Mucosa of descending colon (tissue), 3 donors: Measurements from ENCODE around the gene FMNL3. TPM values are rescaled to one million over a fixed set of nuclear protein-coding genes. Genes with fewer than 3 reads are reported as not detected.

Source experiments
- ATAC-seq: fragments of 200-7000 bp; cut with Tn5 transposase; one replicate; pipeline ENCODE4 v1.9.1; 2020; ENCODE audit warnings: mild to moderate bottlenecking, moderate library complexity
- DNase-seq, 3 donors: peaks; one replicate each; pipeline ENCODE4 v3.0.0-alpha.2; 2020
- H3K36me3 ChIP-seq: fragments of 200-600 bp; one replicate; pipeline ENCODE4 v1.8.0; 2021; ENCODE audit warnings: low read depth, mild to moderate bottlenecking
- H3K4me1 ChIP-seq: fragments of 200-600 bp; one replicate; pipeline ENCODE4 v1.8.0; 2021; ENCODE audit warnings: low read depth, mild to moderate bottlenecking
- H3K4me3 ChIP-seq: fragments of 200-600 bp; one replicate; pipeline ENCODE4 v1.8.0; 2021; ENCODE audit warnings: mild to moderate bottlenecking
- H3K9me3 ChIP-seq: fragments of 200-600 bp; one replicate; pipeline ENCODE4 v1.8.0; 2021; ENCODE audit warnings: mild to moderate bottlenecking
- intact Hi-C, 2 donors: fragments of 100-400 bp; cut with DNase I in 1 of 2; cut with micrococcal nuclease in 1 of 2; formaldehyde crosslinking; loops; one replicate each; pipeline versions ENCODE4 v1.11.0 to v1.11.1; 2022; cut with DNase I, micrococcal nuclease
- total RNA-seq, 3 donors: library from RNA; stranded (reverse); fragmentation: NEBNext Ultra II Directional in 2 of 3; extraction: Animal tissue kit (Norgen Biotek cat#: 25700) in 2 of 3; gene quantifications; one replicate each; pipeline versions ENCODE4 v1.2.1 to v1.2.4, GENCODE V29; 2021 to 2023
- TF ChIP-seq, protein P1 (sequence below): fragments of 200-600 bp; IDR thresholded peaks from one replicate; pipeline ENCODE4 v1.8.0; 2022; ENCODE audit warnings: antibody characterized with exemption, mild to moderate bottlenecking
- donor health status: DM: no; HTN: no; CAD: no; lungs with moderate emphysema.
- donor health status: DM: no; HTN: no; CAD: no.
- donor health status: DM: no; HTN: yes; CAD: no.

The FMNL3 gene
- total RNA-seq, 3 donors from 2014 or later = 4.2 to 13.4 (median 7.1) TPM

- H3K4me3 ChIP-seq = no peak overlapping the region
- H3K36me3 ChIP-seq = no peaks in the 10 kb centered on the region
- H3K9me3 ChIP-seq = no peaks in the 10 kb centered on the region
- ATAC-seq (no peak), DNase-seq (no peak)
- intact Hi-C loops = no loop called here
- H3K4me1 ChIP-seq = no peaks in the 10 kb centered on the region
- TF ChIP-seq, protein P1, sequence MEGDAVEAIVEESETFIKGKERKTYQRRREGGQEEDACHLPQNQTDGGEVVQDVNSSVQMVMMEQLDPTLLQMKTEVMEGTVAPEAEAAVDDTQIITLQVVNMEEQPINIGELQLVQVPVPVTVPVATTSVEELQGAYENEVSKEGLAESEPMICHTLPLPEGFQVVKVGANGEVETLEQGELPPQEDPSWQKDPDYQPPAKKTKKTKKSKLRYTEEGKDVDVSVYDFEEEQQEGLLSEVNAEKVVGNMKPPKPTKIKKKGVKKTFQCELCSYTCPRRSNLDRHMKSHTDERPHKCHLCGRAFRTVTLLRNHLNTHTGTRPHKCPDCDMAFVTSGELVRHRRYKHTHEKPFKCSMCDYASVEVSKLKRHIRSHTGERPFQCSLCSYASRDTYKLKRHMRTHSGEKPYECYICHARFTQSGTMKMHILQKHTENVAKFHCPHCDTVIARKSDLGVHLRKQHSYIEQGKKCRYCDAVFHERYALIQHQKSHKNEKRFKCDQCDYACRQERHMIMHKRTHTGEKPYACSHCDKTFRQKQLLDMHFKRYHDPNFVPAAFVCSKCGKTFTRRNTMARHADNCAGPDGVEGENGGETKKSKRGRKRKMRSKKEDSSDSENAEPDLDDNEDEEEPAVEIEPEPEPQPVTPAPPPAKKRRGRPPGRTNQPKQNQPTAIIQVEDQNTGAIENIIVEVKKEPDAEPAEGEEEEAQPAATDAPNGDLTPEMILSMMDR = no peak
Observed at GRCh38 chr12:49627752-49628360, 79.3 kb downstream of the FMNL3 start.

- H3K9me3 ChIP-seq = no peaks in the 10 kb centered on the region
- intact Hi-C loops = no loop called here
- ATAC-seq (no peak), DNase-seq (no peak)
- no peak overlapping the region for H3K4me3 ChIP-seq
- H3K4me1 ChIP-seq = peaks cover 7% of the 10 kb centered on the region
- no peaks in the 10 kb centered on the region for H3K36me3 ChIP-seq
- TF ChIP-seq, protein P1 = no peak
Observed at GRCh38 chr12:49626836-49627235, 80.4 kb downstream of the FMNL3 start.

DNA sequence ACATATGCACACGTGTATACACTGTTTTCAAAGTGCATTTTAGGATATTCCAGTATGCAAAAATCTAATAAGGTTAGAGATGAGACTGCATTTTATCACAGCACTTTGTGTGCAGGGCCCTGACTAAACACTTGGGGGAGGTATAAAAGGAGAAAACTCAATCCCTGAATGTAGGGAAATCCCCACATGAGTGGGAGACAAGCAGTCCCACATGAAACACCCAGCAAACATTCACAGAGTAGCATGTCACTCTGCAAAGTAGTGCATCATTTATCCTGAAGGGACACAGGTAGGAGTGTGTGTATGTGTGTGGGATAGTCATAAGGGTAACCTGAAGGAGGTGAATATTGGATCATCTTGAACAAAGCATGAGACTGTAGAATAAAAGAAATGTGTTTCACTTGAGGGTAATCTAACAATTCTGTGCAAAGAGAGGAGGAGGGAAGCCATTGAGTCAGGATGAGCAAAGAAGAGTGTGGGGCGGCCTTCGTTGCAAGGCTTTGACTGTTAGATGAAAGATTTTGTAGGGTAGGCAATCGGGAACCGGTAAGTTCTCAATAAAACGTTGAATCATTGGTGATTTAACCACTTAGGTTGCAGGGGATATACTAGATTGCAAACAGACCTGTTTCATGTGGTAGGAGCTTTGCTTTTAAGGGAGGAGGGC lies 80.9 kb downstream of the FMNL3 start:
- peaks cover 10% of the 10 kb centered on the region for H3K4me1 ChIP-seq
- DNase-seq (no peak), ATAC-seq (no peak)
- TF ChIP-seq, protein P1 = no peak
- H3K36me3 ChIP-seq = no peaks in the 10 kb centered on the region
- no peaks in the 10 kb centered on the region for H3K9me3 ChIP-seq
- intact Hi-C loops = no loop called here
- H3K4me3 ChIP-seq = no peak overlapping the region

- Histone ChIP-seq H3K36me3 (no peaks in the 10 kb centered on the region), H3K4me1 (peaks cover 10% of the 10 kb centered on the region), H3K4me3 (no peak overlapping the region), H3K9me3 (no peaks in the 10 kb centered on the region)
- ATAC-seq (no peak), DNase-seq (no peak)
- intact Hi-C loops = no loop called here
- TF ChIP-seq, protein P1 = no peak
Observed at GRCh38 chr12:49624921-49625577, 82.2 kb downstream of the FMNL3 start.

- ATAC-seq (peak; percentile 96), DNase-seq (peak; percentile 91 to 93 (median 91))
- Histone ChIP-seq H3K4me3 (peak within 1 kb of the TSS; percentile 22), H3K36me3 (no peaks in the 10 kb centered on the region), H3K4me1 (peaks cover 10% of the 10 kb centered on the region), H3K9me3 (no peaks in the 10 kb centered on the region)
- TF ChIP-seq, protein P1 = peak; percentile 33
- intact Hi-C loops = no loop called here
Observed at GRCh38 chr12:49623142-49623904, 83.9 kb downstream of the FMNL3 start, which contains the start of gene PRPF40B. TSS of gene PRPF40B (plus strand) at chr12:49623561. CDS start at chr12:49623591, 30 bp downstream.
